K562 (cell line): ENCODE measurements around the gene RNASE8. TPM values are rescaled to one million over a fixed set of nuclear protein-coding genes. Genes with fewer than 3 reads are reported as not detected.
A peak's percentile ranks its signal among the peaks of the same experiment; 100 is the strongest.

Experiments
- ATAC-seq: fragments of 200-7000 bp; cut with Tn5 transposase; 3 replicates; pipeline ENCODE4 v1.9.1; 2020; ENCODE audit warnings: moderate library complexity
- BruUV-seq: library from RNA; stranded (reverse); fragments of 400-500 nt; replicated peaks from 2 replicates; lab custom pipeline; 2021; lab: Mats Ljungman, UMichigan
- CTCF ChIA-PET: fragments of 300-600 bp; formaldehyde crosslinking; extraction: SDS; loops from one replicate; lab custom pipeline; 2021; ENCODE audit warnings: low intra/inter-chr PET ratio; lab: Yijun Ruan, JAX
- POLR2A ChIA-PET: fragments of 300-600, 350-650 bp; sonication (Branson Sonifier 250); formaldehyde crosslinking; extraction: SDS; loops from one replicate; lab custom pipeline; 2021; ENCODE audit warnings: antibody characterized with exemption, inconsistent platforms; lab: Yijun Ruan, JAX
- DNase-seq, 4 experiments: peaks; one replicate each; pipeline versions ENCODE4 v3.0.0 to v3.0.0-alpha.2; 2011 to 2018; ENCODE audit warnings: low spot score in 3 of 4, mixed read lengths in 3 of 4; ENCODE audit errors: extremely low read depth in 1 of 4
- FAIRE-seq: peaks from 2 replicates; lab custom pipeline; 2011; peaks lifted over from hg19 to GRCh38; lab: Jason Lieb, UNC
- H2AFZ ChIP-seq: 2 replicates; pipeline ENCODE4 v1.6.0; 2011; ENCODE audit warnings: low read depth, low read length, control low read depth, inconsistent platforms
- H3K27ac ChIP-seq: fragments of 200-600 bp; 3 replicates; pipeline ENCODE4 v1.8.0; 2011; ENCODE audit warnings: low read depth, mild to moderate bottlenecking, control low read depth, inconsistent platforms, low read length, moderate library complexity, mixed read lengths; ENCODE audit errors: extremely low read depth
- H3K27me3 ChIP-seq, 2 experiments: fragments of 300-600 bp in 1 of 2; 2 replicates in 1 of 2; 3 replicates in 1 of 2; pipeline versions ENCODE4 v1.6.0 to v1.8.0; 2011; ENCODE audit warnings: inconsistent platforms in 2 of 2, low read length in 2 of 2, mild to moderate bottlenecking in 1 of 2, mixed read lengths in 1 of 2, moderate library complexity in 1 of 2; ENCODE audit not compliant: control insufficient read depth in 2 of 2, insufficient read depth in 2 of 2
- H3K36me3 ChIP-seq: fragments of 300-600 bp; 3 replicates; pipeline ENCODE4 v1.8.0; 2011; ENCODE audit warnings: mild to moderate bottlenecking, low read length, inconsistent platforms; ENCODE audit not compliant: control insufficient read depth, insufficient read depth
- H3K4me1 ChIP-seq, 2 experiments: fragments of 200-600 bp in 1 of 2; replicated peaks in 1 of 2; 2 replicates in 1 of 2; 3 replicates in 1 of 2; pipeline versions ENCODE4 v1.5.1 to v1.8.0; 2011; ENCODE audit warnings: inconsistent platforms in 2 of 2, low read length in 2 of 2, mild to moderate bottlenecking in 1 of 2, mixed read lengths in 1 of 2, moderate library complexity in 1 of 2; ENCODE audit not compliant: control insufficient read depth in 2 of 2, insufficient read depth in 2 of 2
- H3K4me2 ChIP-seq: 2 replicates; pipeline ENCODE4 v1.6.1; 2011; ENCODE audit warnings: low read length, control low read depth, inconsistent platforms, mixed read lengths; ENCODE audit not compliant: insufficient read depth
- H3K4me3 ChIP-seq: fragments of 200-600 bp; sonication (generic), shearing (Covaris generic); 2 replicates; pipeline ENCODE4 v1.5.1; 2016; ENCODE audit warnings: control low read depth, inconsistent platforms
- H3K79me2 ChIP-seq: fragments of 200-600 bp; 3 replicates; pipeline ENCODE4 v1.8.0; 2011; ENCODE audit warnings: low read length, inconsistent platforms; ENCODE audit not compliant: control insufficient read depth, insufficient read depth
- H3K9ac ChIP-seq, 2 experiments: 2 replicates each; pipeline versions ENCODE4 v1.6.0 to v1.6.1; 2011; ENCODE audit warnings: low read depth in 2 of 2, low read length in 2 of 2, control low read depth in 1 of 2, inconsistent platforms in 1 of 2, mild to moderate bottlenecking in 1 of 2, mixed read lengths in 1 of 2; ENCODE audit not compliant: insufficient read depth in 1 of 2
- H3K9me1 ChIP-seq: one replicate; pipeline ENCODE4 v1.6.0; 2011; ENCODE audit warnings: inconsistent platforms, mild to moderate bottlenecking, low read length, moderate library complexity; ENCODE audit not compliant: control insufficient read depth, insufficient read depth
- H3K9me3 ChIP-seq: replicated peaks from 2 replicates; pipeline ENCODE4 v1.5.1; 2011; ENCODE audit warnings: low read depth, low read length, inconsistent platforms; ENCODE audit not compliant: control insufficient read depth, insufficient read depth
- H4K20me1 ChIP-seq: replicated peaks from 2 replicates; pipeline ENCODE4 v1.6.1; 2011; ENCODE audit warnings: low read length, inconsistent platforms, mixed read lengths; ENCODE audit not compliant: control insufficient read depth, insufficient read depth
- EGR1 ChIP-seq: fragments of 450-650 bp; conservative IDR thresholded peaks from 2 replicates; pipeline ENCODE4 v1.6.1; 2017; ENCODE audit warnings: mild to moderate bottlenecking
- ESRRB ChIP-seq: fragments of 250-450 bp; sonication (Bioruptor Pico); IDR thresholded peaks from 2 replicates; pipeline ENCODE4 v1.5.0; 2020; ENCODE audit warnings: mild to moderate bottlenecking, moderate library complexity, borderline replicate concordance
- MTF1 ChIP-seq: fragments of 250-450 bp; sonication (Bioruptor Pico); IDR thresholded peaks from 2 replicates; pipeline ENCODE4 v1.9.0; 2021; ENCODE audit warnings: moderate library complexity, mild to moderate bottlenecking, inconsistent platforms, borderline replicate concordance
- MXI1 ChIP-seq: IDR thresholded peaks from 2 replicates; pipeline ENCODE4 v1.6.1; 2011; ENCODE audit warnings: low read depth, mild to moderate bottlenecking, improper control_type of control experiment, low read length
- PML ChIP-seq: IDR thresholded peaks from 2 replicates; pipeline ENCODE4 v1.6.1; 2012; ENCODE audit warnings: low read length, inconsistent platforms
- ZNF23 ChIP-seq: fragments of 250-450 bp; sonication (Bioruptor Pico); IDR thresholded peaks from 2 replicates; pipeline ENCODE4 v1.4.0; 2020; ENCODE audit warnings: mild to moderate bottlenecking
- WGBS: fragments of 100-300 bp; shearing (Covaris generic); methylation state at CpG from one replicate; pipeline ENCODE4 v1.1.6; 2016; ENCODE audit warnings: low coverage, mixed read lengths; ENCODE audit not compliant: insufficient coverage; ENCODE audit errors: missing lambda C conversion rate; 5-methylcytosine and 5-hydroxymethylcytosine counted together
- in situ Hi-C: fragments of 300-500 bp; cut with MboI; formaldehyde crosslinking; loops from 4 replicates; pipeline ENCODE4 v1.15.0; 2018; ENCODE audit warnings: inconsistent platforms, mixed read lengths
- intact Hi-C: fragments of 100-400 bp; cut with micrococcal nuclease; formaldehyde crosslinking; loops from 2 replicates; pipeline ENCODE4 v1.14.2; 2022
- polyA plus RNA-seq, 8 experiments: library from polyadenylated mRNA; depleted of rRNA in 4 of 8; stranded (reverse) in 5 of 8; unstranded in 3 of 8; fragments of >200 nt; fragmentation: Nextera tagmentation in 2 of 8; fragmentation: Illumina TruSeq in 1 of 8; extraction: Ambion mirVana in 2 of 8; extraction: Trizol in 1 of 8; gene quantifications; 2 replicates each; pipeline versions ENCODE4 v1.2.1 to v1.2.3, GENCODE V29; 2011 to 2014; ENCODE audit warnings: inconsistent platforms in 1 of 8, missing spikeins in 1 of 8
- total RNA-seq, 7 experiments: library from RNA; depleted of rRNA in 6 of 7; stranded (reverse); fragments of >200 nt in 6 of 7; fragmentation: Illumina TruSeq in 2 of 7; extraction: Trizol in 2 of 7; gene quantifications; 2 replicates each; pipeline versions ENCODE4 v1.2.1 to v1.2.3, GENCODE V29; 2011 to 2021; ENCODE audit warnings: low replicate concordance in 1 of 7
- TF ChIP-seq, protein P1 (sequence below): fragments of 450-650 bp; IDR thresholded peaks from 2 replicates; pipeline ENCODE4 v1.6.1; 2018; ENCODE audit not compliant: partially characterized antibody

Gene RNASE8
- total and polyA plus RNA-seq, 9 of the 15 experiments (the other 6 are each of a cell fraction or from before 2014, with no cell fraction given) = not detected

DNA sequence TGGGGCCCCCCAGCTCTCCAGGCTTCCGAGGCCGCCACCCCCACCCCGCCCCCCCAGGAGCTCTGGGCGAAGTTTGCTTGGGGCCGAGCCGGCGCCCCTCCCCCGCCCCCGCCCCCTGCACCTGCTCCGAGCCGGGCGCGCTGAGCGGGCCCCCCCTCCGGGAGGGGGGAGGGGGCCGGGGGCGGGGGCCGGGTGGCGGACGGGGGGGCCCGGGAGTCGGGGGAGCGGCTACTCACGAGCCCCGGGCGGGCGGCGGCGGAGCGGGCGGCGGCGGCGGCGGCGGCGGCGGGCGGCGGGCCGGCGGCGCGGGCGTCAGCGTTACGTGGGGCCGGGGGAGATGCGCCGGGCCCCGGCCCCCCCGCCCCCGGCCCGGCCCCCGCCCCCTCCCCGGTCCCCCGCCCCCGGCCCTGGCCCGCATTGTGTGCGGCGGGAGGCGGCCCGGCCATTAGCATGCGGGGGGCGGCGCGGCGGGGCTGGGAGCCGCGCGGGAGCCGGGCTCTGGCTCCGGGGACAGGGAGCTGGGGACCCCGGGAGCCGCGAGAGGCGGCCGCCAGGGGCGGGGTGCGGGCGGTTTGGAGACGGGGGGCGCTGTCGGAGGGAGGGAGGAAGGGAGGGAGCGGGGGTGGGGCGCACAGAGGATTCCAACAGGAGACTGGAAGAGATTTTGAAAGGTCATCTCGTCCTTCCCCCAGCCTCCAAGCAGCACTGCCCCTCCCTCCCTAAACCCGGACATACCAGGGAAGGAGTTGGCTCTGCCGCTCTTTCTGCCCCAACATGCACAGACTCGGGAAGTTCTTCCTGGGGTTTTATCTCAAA, 40.7 kb downstream of the RNASE8 start, which contains the start of gene ZNF219 (continued):
- TF ChIP-seq PML = no peak
- 0 out of 2 replicates have a peak, but pooled peaks have one; percentile 3 for TF ChIP-seq EGR1
- no peak for TF ChIP-seq MXI1
- no peak for TF ChIP-seq MTF1

DNA sequence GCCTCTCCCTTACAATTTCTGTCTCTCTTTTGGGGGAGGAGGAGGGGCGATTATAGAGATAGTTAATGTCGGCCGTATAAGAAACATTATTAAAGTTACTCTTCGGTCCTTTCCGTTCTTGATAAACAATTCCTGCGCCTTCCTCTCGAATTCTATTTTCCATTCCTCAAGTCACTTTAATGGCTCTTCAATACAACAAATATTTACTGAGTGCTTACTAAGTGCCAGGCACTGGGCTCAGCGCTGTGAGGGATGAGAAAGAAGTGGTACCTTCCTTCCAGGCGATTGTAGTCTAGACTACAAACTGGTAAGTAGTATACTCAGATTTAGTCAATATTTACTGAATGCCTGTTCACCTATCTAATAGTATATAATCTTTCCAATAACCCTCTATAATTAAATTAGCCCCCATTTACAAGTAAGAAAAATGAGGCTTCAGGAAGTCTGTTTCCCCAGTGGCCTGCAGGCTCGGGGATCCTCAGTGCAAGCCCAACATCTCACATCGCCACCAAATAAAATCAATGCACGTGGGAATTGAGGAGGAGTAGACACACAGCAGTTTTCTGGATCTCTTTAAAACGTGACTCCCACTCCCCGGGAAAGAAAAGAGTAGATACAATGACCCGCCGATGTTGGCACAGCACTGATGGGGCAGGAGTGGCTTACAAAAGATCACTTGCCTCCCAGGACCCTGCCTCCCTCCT, 41.4 kb downstream of the RNASE8 start:
- intact Hi-C loops = no loop called here
- CTCF ChIA-PET = no interaction called here
- H3K9me3 ChIP-seq = no peaks in the 10 kb centered on the region
- peak overlapping the region; percentile 27 to 86; a peak in 3 of 4 replicates for H3K9ac ChIP-seq
- POLR2A ChIA-PET = interaction anchor here (0.8 kb wide), 1 partner anchor 93 kb away, joined by 3 read pairs; no protein-coding TSS in a partner anchor
- FAIRE-seq = no peak
- H3K4me1 ChIP-seq = peaks cover 24 to 35% of the 10 kb centered on the region in 2 experiments
- H2AFZ ChIP-seq = peak overlapping the region; percentile 54
- ATAC-seq = no peak
- 0 out of 3 replicates have a peak, but pooled peaks cover 6% of the 10 kb centered on the region for H3K79me2 ChIP-seq
- 27% methylated on average over 16 of the region's 16 CpGs for WGBS
- BruUV-seq = no TSS peak
- H4K20me1 ChIP-seq = no peaks in the 10 kb centered on the region
- DNase-seq = no peak
- H3K27ac ChIP-seq = peak overlapping the region; percentile 12; the same call in 2 of the 3 replicates
- no peaks in the 10 kb centered on the region for H3K9me1 ChIP-seq
- peak overlapping the region; percentile 53 for H3K4me3 ChIP-seq
- H3K27me3 ChIP-seq = no peaks in the 10 kb centered on the region
- in situ Hi-C loops = no loop called here
- no peaks in the 10 kb centered on the region for H3K36me3 ChIP-seq
- peak overlapping the region; percentile 64 for H3K4me2 ChIP-seq
- TF ChIP-seq EGR1 (0 out of 2 replicates have a peak, but pooled peaks have one; percentile 1), ZNF23 (CRISPR knock-in tag) (no peak), ESRRB (CRISPR knock-in tag) (no peak)
- TF ChIP-seq, protein P1, sequence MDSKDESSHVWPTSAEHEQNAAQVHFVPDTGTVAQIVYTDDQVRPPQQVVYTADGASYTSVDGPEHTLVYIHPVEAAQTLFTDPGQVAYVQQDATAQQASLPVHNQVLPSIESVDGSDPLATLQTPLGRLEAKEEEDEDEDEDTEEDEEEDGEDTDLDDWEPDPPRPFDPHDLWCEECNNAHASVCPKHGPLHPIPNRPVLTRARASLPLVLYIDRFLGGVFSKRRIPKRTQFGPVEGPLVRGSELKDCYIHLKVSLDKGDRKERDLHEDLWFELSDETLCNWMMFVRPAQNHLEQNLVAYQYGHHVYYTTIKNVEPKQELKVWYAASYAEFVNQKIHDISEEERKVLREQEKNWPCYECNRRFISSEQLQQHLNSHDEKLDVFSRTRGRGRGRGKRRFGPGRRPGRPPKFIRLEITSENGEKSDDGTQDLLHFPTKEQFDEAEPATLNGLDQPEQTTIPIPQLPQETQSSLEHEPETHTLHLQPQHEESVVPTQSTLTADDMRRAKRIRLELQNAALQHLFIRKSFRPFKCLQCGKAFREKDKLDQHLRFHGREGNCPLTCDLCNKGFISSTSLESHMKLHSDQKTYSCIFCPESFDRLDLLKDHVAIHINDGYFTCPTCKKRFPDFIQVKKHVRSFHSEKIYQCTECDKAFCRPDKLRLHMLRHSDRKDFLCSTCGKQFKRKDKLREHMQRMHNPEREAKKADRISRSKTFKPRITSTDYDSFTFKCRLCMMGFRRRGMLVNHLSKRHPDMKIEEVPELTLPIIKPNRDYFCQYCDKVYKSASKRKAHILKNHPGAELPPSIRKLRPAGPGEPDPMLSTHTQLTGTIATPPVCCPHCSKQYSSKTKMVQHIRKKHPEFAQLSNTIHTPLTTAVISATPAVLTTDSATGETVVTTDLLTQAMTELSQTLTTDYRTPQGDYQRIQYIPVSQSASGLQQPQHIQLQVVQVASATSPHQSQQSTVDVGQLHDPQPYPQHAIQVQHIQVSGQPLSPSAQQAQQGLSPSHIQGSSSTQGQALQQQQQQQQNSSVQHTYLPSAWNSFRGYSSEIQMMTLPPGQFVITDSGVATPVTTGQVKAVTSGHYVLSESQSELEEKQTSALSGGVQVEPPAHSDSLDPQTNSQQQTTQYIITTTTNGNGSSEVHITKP = peak; percentile 35
